ENCODE data around the gene COL5A1. TPM values are rescaled to one million over a fixed set of nuclear protein-coding genes. Genes with fewer than 3 reads are reported as not detected.

Gene COL5A1
- total RNA-seq, 1 experiment from 2014 or later: 9.5 TPM

DNA sequence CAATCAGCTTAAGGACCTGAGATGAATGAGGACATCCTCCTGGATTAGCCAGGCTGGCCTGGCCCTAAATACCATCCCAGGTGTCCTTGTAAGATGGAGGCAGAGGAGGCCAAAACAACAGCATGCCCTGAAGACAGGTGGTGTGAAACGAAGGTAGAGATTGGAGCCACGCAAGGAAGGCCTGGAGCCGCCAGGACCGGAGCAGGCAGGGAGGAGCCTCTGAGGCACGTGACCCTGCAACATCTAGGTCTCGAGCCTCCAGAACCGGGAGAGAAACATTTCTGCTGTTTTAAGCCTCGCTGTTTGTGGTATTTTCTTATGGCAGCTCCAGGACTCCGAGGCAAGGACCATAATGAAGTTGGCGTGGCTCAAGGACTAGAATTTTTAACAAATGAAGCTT, 9.7 kb upstream of the COL5A1 start:
- H3T11ph ChIP-seq (ENCODE audit: low read length): no peak overlapping the region
- no peaks in the 10 kb centered on the region for H3K79me1 ChIP-seq (ENCODE audit: insufficient read depth, low read depth, low read length, poor library complexity, severe bottlenecking)
- no peak overlapping the region for H4K8ac ChIP-seq (replicated peaks; ENCODE audit: insufficient read length, low read depth, low read length)

More for the DNA sequence above, 9.7 kb upstream of the COL5A1 start:
- Histone ChIP-seq H2BK120ac (ENCODE audit: low read depth, low read length, poor library complexity, severe bottlenecking) (no peak overlapping the region), H2BK12ac (ENCODE audit: insufficient read length, low read depth, low read length) (no peak overlapping the region), H3K27ac (ENCODE audit: insufficient read length, low read depth, low read length) (no peak overlapping the region), H3K79me2 (ENCODE audit: insufficient read depth, low read length) (no peaks in the 10 kb centered on the region), H3K4me1 (ENCODE audit: insufficient read depth, low read length) (no peaks in the 10 kb centered on the region), H3K4me2 (ENCODE audit: insufficient read depth, insufficient read length, low read length) (no peak overlapping the region), H3K14ac (ENCODE audit: insufficient read depth, low read length) (no peak overlapping the region), H3K23ac (ENCODE audit: insufficient read length, low read depth, low read length) (no peak overlapping the region), H2BK20ac (ENCODE audit: low read depth, low read length, poor library complexity, severe bottlenecking) (no peak overlapping the region), H3K27me3 (ENCODE audit: insufficient read depth, low read length) (no peaks in the 10 kb centered on the region), H4K5ac (ENCODE audit: insufficient read length, low read depth, low read length) (no peak overlapping the region), H3K56ac (ENCODE audit: insufficient read length, low read depth, low read length) (no peak overlapping the region), H3K4ac (ENCODE audit: low read depth, low read length) (no peak overlapping the region), H3K9ac (ENCODE audit: extremely low read depth, insufficient read length, low read length) (no peak overlapping the region), H4K20me1 (ENCODE audit: control insufficient read depth, insufficient read depth, insufficient read length) (no peaks in the 10 kb centered on the region), H3K18ac (ENCODE audit: insufficient read length, low read depth, low read length) (no peak overlapping the region), H4K91ac (ENCODE audit: insufficient read length, low read depth, low read length) (no peak overlapping the region), H2AK5ac (ENCODE audit: insufficient read length, low read length) (no peak overlapping the region), H2BK15ac (ENCODE audit: low read depth, low read length) (no peak overlapping the region), H2BK5ac (ENCODE audit: insufficient read length, low read length) (no peak overlapping the region), H2AFZ (ENCODE audit: low read length) (no peak overlapping the region), H3K9me3 (ENCODE audit: control insufficient read depth, low read depth, low read length) (no peaks in the 10 kb centered on the region), H3K23me2 (ENCODE audit: insufficient read length, low read depth, low read length, poor library complexity, severe bottlenecking) (no peaks in the 10 kb centered on the region)
- no CpG with 5 or more reads among the region's 10 CpGs for WGBS (ENCODE audit: extremely low coverage, insufficient read length, low lambda C conversion rate)
- no peak overlapping the region for H3K4me3 Mint-ChIP-seq
- peak; percentile 20 for DNase-seq
- H3K9me3 Mint-ChIP-seq: no peaks in the 10 kb centered on the region; a peak in 1 of 5 replicates
- TF ChIP-seq, protein P1, sequence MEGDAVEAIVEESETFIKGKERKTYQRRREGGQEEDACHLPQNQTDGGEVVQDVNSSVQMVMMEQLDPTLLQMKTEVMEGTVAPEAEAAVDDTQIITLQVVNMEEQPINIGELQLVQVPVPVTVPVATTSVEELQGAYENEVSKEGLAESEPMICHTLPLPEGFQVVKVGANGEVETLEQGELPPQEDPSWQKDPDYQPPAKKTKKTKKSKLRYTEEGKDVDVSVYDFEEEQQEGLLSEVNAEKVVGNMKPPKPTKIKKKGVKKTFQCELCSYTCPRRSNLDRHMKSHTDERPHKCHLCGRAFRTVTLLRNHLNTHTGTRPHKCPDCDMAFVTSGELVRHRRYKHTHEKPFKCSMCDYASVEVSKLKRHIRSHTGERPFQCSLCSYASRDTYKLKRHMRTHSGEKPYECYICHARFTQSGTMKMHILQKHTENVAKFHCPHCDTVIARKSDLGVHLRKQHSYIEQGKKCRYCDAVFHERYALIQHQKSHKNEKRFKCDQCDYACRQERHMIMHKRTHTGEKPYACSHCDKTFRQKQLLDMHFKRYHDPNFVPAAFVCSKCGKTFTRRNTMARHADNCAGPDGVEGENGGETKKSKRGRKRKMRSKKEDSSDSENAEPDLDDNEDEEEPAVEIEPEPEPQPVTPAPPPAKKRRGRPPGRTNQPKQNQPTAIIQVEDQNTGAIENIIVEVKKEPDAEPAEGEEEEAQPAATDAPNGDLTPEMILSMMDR (conservative IDR thresholded peaks at IDR 0.05): no peak
- H3K27ac Mint-ChIP-seq: no peak overlapping the region
- peaks cover 6 to 12% of the 10 kb centered on the region in 2 experiments for H3K4me1 Mint-ChIP-seq
- peaks cover 3% of the 10 kb centered on the region for H3K27me3 Mint-ChIP-seq (ENCODE audit: low read depth)
- no peaks in the 10 kb centered on the region for H3K36me3 Mint-ChIP-seq (ENCODE audit: insufficient read depth in 1 of 3, low read depth in 3 of 3)
